Activated T-helper 1 cell treated with Interleukin-2 at 50 U/mL for 16 hours (primary cell): ENCODE results near the gene LZTS3.
"Not testable (repeated sequence)": the region's sequence is repeated elsewhere in the genome, so short reads cannot be mapped to it uniquely, and the experiment has no call there.

ENCODE experiments used
- DNase-seq: peaks from one replicate; pipeline ENCODE4 v3.0.0-alpha.2; 2020; ENCODE audit warnings: low read depth

Gene LZTS3

DNA sequence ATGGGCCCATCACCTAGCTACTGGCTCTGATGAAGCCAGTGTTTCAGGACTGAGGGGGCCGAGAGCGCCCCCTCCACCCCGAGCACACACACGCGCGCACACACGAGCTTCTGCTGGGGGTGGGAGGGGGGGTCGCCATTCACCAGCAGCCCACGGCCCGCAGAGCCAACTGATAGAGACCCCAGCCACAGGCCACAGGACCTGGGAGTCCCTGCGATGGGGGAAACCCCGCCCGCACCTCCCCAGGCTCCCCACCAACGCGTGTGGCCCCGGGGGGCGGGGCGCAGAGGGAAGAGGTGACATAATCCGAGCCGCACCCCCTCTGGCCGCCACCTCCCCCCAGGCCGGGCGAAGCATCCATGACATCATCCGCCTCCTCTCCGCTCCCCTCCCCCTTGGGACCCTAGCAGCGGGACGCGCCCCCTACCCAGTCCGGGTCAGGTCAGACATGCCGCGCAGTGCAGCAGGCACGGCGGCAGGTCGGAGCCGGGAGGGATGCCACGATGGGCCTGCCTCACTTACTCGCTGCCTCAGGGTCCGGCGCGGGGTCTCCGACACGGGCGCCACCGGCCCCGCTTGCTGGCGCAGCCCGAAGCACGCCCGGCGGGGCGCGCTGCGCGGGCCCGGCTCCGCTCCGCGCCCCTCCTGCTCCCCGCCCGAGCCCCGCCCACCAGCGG is at the start of gene LZTS3:
Gene LZTS3 (minus strand): TSS at position 617 of the 677 bp plus-strand sequence. CDS start 6,386 bp downstream, outside the sequence.
- peak; percentile 69 for DNase-seq

DNA sequence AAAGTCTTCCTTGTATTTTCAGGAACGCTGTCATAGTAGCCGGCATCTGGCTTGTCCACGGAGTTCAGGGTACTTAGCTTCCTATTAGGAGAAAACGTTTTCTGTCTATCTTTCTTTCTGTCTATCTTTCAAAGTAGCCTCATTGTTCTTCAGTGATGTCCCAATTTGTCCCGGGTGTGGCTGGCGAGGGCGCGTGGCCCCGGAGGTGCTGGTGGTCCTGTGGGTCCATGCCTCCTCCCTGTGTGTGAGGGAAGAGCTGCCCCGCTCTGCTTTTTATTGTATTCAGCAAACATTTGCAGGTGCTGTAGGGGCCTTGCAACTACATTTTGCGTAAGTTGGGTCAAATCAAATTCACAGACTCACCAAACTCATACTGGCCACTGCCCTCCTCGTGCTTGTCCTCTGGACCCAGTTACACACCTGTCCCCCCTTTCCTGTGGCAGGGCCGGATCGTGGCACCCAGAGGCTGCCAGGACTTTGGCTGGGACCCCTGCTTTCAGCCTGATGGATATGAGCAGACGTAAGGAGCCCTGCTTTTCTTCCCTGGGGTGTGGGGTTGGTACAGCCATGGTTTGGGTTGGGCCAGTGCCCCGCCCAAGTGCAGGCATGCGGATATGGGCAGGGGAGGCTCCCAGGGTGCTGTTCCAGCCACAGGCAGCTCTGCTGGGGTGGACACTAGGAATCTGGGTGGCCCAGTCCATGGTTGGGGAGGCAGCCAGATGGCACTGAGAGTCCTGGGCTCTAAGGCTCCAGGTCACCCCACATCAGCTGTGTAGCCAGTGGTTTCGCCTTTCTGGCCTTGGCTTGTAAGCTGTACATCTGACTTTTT is 48.3 kb upstream of the LZTS3 start:
- no peak for DNase-seq

DNA sequence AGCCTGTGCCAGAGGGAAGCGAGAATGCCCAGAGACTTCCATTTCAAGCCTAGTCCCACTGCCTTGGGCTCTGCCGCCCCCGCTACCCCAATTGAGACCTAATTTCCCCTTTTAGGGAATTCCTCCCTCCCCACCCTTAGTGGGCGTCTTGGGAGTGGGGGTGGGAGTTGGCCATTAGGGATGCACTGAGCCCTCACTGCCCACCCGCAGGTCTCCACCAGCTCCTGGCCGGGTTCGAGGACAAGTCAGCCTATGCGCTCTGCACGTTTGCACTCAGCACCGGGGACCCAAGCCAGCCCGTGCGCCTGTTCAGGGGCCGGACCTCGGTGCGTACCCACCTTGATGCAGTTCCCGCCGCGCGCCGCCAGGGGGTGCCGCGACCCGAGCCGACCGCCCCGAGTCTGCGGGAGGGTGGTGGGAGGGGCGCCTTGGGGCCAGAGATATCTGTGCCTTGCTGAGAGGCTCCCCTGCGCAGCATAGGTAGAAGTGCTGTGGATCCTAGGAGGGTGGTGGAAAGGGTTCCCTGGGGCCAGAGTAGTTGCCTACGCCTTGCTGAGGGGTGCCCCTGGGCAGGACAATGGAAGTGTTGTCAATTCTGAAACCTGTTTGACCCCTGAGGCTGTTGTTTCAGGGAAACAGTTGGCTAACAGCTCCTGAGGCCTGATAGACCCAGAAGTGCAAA is 45.1 kb upstream of the LZTS3 start:
- peak; percentile 62 for DNase-seq

DNA sequence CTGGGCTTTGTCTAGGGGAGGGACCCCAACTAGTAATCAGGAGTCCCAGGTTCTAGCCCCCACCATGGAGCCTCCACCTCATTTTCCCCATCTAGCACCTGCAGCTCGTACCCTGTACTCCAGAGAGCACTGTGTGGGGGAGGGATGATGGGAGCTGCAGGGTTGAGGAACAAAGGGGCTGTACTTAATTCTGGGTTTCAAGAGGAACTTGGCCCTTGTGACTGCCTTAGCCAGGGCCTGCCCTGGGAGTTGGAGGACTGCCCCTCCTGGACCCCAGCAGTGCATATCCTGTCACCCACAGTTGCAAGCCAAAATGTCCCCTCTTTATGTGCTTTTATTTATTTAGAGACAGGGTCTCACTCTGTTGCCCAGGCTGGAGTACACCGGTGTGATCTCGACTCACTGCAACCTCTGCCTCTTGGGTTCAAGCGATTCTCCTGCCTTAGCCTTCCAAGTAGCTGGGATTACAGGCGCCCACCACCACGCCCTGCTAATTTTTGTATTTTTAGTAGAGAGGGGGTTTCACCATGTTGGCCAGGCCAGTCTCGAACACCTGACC is 42.1 kb upstream of the LZTS3 start:
- DNase-seq, result not testable (repeated sequence)

DNA sequence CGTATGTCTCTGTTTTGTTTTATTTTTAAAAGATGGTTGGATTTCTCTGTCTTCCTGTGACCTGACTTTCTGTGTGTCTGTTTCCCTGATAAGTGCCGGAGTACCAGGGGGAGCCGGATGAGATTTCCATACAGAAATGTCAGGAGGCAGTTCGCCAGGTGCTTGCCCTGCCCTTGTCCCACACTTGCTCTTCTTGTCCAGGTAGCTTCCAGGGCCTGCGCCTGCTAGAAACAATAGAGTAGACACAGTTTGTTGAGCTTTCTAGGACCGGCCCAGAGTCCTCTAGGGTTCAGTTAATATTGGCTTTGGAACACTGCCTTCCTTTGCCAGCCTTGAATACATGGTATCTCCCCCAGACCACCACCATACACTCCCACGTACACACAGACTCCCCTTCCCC is 39.9 kb upstream of the LZTS3 start:
- no peak for DNase-seq

DNA sequence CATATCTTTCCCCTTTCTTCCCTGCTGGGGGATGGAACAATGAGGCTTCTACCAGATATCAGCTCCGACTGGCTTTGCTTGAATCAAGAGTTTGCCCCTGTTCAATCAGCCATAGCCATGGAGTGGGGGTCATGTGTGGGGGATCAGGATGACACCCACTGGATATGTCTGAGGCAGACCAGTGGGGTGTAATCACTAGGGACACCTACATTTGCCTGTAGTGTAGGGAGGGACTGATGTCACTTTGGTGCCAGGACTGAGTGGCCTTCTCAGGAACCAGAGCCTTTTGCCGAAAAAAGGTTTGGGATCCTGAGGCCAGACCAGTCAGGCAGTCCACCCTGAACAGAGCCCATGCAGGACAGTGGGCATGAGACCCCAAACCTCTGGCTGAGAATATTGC is 37.0 kb upstream of the LZTS3 start:
- no peak for DNase-seq

DNA sequence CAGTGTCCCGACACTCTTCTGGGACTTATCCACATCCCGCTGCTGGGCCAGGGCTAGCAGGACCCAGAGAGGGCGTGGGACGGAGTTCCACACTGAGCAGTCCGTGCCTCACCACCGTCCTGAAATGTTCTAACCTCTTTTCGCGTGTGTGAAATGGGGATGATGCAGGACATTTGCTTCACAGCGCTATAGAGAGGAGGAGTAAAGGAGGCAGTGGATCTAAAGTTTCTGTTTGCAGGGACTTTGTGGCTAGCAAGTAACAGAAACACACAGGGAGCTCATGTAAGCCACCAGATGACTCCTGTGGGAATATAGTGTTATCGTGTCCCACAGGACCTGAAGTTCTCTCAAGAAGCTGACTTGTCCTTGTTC is 36.6 kb upstream of the LZTS3 start:
- no peak for DNase-seq

DNA sequence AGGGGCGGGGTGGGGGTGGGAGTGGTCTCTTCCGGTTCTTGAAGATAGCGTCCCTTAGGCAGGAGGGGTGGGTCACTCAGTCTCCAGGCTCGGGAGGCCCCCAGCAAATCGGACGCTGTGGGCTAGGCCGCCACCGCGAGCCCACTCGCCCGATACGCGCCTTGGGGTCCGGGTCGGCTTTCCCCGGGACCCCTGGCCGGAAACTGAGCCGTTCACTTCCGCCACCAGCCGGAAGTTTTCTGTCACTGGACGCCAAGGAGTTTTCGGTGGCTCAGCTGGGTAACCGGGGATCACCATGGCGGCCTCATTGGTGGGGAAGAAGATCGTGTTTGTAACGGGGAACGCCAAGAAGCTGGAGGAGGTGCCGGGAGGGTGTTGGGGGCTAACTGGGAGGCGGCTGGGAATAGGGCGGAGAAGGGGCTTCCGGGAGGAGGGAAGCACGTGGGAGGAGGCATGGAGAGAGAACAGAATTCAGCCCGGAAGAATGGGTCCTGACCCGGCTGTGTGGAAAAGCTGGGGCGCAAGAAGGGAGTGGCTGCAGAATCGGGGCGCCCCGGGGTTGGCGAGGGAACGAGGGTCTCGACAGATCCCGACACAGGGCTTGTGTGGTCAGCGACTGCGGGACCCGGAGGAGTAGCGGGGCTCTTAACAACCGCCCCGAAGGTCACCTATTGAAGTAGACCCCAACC is 36.1 kb upstream of the LZTS3 start, which contains the start of gene ITPA:
Gene ITPA (plus strand): TSS at position 242 of the 689 bp plus-strand sequence. CDS start 54 bp downstream, at position 296.
- peak; percentile 44 for DNase-seq

DNA sequence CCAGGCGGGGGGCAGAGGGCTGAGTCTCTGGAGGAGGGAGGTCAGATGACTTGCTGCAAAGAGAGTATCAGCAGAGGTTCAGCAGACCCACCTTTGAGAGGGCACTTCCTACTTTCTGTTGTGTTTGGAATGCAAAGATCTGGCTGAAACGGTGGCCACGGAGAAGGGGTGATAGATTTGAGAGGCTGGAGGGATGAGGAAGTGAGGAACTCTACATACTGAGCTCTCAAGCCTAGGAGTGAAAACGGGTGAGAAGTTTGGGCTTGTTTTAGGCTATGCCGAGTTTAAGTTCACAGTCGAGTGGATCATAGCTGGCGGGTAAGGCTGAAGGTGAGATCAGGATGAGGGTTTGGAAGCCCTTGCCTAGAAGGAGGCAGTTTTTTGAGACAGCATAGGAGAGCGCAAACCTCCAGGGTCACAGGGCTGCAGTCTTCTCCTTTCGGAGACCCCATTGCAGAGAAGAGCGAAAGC is 35.5 kb upstream of the LZTS3 start:
- no peak for DNase-seq

DNA sequence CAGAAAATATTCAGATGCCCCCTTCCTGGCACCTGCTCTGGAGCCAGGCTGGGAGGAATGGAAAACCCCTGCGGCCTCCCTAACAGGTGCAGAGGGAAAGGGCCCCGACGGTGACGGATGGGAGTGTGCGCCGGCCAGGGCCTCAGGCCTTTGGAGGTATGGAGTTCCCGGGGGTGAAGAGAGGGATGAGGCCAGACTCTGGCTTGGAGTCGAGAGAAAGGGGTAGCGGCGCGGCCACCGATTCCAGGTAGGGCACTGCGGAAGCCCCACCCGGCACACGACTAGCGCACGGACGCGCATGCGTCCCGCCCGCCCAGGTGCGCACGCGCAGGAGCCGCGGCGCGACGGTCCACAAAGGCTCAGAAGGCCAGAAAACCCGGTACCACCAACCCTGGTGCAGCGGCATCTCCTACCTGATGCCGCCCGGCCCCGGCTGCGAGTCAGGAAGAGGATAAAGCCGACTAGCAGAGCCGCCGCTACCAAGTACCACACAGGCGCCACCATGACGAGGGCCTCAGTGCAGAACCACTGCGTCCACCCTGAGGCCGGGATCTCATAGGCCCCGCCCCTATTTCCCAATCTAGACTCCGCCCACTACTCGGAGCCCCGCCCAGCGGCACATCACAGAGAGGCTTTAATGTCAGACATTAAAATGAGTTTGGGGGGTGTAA is 30.9 kb upstream of the LZTS3 start, which contains the start of gene DDRGK1:
Gene DDRGK1 (minus strand): TSS at position 559 of the 671 bp plus-strand sequence. CDS start 55 bp downstream, at position 504.
- DNase-seq, result peak; percentile 81

DNA sequence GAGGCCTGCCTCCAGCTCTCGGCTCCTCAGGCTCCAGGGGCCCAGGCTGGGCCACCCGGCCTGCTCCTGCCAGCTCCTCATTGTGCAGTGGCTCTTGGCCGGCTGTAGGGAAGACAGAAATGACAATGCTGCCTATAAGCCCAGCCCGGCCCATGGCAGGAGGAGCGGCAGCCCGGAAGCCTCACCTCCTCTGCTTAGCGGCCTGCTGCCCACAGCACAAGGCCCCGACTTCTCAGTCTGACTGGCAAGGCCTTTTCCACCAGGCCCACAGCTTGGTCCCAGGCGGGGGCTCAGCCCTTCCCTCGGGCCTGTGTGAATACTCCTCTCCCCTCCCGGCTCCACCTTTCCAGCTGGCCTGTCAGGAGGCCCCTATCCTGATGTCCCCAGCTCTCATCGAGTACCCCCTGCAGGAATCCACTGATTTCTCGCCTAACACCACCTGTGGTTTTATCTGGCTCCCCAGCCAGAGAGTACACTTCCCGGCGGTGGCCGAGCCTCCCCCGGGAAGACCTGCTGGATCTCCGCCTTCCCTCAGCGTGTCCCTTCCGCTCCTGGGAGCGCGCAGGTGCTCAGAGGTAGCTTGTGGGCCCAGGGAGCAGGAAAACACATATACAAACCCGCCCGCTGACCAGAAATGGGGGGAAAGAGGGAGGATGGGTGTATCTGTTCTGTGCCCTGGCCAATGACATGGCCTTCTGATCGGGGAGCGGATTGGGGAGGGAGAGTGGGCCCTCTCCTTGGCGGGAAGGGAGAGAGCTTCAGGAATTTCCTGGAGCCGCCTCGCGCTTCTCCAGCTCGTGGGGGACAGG is 30.2 kb upstream of the LZTS3 start:
- DNase-seq, result no peak

DNA sequence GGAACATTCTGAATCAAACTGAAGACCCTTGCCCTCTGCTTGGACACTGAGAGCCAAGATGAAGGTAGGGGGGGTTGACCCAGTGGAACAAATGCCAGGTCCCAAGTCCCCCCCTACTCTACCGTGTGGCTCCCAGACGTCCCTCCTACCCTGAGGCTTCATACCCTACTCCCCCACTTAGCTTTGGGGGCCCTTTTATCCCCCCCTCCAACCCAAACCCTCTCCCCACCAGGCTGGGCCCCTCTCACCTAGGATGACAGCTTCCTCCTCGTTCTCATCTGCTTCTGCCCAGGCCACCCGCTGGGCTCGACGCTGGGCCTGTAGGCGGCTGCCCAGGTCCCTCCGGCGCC is 29.6 kb upstream of the LZTS3 start:
- no peak for DNase-seq

DNA sequence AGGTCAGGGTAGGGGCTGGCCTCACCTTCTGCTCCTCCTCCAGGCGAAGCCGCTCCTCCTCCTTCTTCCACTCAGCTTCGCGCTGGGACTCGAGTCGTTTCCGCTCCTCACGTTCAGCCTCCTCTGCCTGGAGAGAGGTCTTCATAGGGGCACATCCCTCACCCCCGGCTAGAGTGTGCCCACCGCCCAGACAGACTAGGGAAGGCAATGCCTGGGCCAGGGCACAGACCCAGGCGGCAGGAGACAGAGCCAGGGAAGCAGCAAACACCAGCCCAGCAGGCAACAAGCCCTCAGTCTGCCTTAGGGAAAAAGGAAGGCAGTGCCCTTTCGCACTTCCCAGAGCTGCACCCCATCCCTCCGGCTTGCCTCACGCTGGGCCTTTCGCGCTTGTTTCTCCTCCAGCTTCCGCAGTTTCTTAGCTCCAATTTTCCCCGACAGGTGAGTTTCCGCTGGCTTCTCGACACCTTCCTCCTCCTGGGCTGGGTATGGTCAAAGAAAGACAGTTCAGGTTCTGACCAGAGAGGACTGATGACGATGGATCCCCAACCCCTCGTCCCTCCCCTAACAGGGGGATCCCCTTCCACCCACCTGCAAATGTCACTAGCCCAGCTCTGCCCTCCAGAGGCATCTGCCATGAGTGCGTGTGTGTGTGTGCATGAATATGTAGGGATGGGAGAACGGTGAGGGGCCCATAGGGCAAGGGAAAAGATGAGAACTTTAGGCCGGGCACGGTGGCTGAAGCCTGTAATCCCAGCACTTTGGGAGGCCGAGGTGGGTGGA is 26.8 kb upstream of the LZTS3 start:
- DNase-seq, result no peak

DNA sequence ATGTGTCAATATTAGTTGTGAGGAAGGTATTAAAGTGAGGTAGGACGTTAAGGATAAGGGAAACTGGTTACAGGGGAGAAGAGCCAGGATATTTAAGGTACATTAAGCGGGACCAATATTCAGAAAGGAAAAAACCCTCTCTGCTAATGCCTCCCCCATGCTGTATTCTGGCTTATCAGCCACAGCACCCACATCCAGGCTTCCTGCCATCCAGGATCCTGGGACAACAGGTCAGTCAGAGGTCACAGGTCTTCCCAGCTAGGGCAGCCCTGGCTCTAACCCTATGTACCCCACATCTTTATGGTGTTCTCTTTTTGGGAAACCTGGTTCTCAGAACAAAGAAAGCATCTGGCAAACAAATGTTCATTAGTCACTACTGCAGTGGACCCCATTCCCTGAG is 25.9 kb upstream of the LZTS3 start:
- no peak for DNase-seq

DNA sequence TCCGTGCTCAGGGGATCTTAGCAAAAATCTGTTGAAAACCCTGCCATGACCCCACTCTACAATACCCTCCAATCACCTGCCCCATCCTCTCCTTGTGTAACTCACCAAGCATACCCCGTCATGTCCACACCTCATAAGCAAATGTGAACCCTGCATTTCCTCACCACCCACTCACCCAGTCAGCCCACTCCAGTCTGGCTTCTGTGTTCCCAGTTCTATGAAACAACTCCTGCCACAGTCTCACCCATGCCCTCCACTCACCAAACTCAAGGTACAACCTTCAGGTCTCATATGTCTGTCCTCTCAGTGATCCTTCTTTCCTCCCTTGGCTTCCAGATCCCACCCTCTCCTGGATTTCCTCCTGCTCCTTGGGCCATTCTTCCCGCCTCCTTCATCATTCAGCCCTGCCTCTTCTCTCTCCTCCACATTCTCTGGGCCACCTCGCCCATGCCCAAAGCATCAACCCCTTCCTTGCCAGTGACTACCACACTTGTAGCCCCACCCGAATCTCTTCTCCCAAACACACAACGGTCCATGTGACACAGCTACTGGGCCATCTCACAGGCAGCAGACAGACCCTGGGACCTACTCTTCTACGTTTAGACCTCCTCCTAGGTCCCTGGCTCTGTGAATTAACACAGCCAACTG is 22.4 kb upstream of the LZTS3 start:
- DNase-seq, result no peak

DNA sequence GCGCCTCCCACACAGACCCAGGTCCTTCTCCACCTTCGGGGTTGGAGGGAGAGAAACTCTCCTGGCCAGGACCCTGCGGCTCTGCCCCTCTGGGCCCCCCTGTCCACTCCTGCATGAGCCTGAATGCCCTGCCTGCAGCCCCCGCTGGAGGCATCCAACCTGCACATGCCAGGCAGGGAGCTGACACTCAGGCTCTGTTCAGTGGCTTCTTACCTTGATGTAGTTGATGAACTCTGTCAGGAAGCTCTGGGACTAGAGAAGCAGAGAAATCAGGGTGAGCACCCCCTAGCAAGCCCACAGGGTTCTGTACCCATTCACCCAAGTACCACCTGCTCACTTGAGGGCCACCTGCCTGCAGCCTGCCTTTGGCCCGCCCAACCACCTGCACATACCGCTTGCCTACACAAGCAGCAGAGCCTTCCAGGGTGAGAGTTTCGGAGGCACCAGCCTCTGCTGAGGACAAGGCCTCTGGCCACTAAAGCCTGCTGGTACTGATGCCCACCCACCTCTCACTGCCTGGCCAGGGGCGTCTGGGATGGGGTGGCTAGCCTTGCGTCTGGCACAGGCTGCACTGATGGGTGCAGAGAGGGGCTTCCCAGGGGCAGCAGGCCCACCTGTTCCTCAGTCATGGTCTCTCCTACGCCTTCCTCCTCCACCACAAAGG is 21.4 kb upstream of the LZTS3 start:
- no peak for DNase-seq

DNA sequence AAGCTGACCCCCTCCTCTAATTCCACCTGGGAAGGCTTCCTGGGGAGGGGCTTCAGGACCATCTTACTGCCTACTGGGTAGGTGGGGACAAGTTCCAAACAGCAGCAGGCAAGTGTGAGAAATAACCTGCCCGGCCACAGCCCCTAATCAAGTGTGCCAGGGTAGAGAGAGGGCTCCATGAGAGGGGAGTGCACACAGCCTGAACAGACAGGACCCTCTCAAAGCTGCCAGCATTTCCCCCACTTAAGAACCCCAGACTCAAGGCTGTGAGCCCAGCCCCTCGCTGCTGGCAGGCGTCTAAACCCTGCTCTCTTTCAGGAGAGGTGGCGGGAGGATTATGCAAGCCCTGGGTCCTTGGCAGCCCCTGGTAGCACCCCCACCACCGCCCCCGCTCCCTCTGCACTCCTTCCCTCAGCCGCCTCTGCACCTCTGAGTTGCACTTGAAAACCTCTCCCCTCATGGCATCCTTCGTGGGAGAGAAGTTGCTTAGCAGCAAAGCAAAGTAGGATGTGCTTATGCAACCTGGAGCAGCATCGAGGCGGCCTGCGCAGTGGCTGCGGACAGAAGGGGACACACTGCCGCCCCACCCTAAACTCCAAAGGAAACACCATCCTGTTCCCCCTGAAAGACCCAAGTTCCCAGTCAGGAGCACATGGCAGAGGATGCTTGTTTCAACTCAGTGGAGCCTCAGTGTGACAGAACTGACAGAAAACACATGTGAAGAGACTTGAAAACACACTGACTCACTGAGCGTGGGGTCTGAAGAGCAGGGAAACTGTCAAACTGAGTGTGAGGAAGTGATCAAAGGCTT is 20.7 kb upstream of the LZTS3 start:
- DNase-seq, result no peak
